Measurements from ENCODE around the gene TTC39A.
"Not testable (repeated sequence)": the region's sequence is repeated elsewhere in the genome, so short reads cannot be mapped to it uniquely, and the experiment has no call there.

- TF ChIP-seq, protein P1, sequence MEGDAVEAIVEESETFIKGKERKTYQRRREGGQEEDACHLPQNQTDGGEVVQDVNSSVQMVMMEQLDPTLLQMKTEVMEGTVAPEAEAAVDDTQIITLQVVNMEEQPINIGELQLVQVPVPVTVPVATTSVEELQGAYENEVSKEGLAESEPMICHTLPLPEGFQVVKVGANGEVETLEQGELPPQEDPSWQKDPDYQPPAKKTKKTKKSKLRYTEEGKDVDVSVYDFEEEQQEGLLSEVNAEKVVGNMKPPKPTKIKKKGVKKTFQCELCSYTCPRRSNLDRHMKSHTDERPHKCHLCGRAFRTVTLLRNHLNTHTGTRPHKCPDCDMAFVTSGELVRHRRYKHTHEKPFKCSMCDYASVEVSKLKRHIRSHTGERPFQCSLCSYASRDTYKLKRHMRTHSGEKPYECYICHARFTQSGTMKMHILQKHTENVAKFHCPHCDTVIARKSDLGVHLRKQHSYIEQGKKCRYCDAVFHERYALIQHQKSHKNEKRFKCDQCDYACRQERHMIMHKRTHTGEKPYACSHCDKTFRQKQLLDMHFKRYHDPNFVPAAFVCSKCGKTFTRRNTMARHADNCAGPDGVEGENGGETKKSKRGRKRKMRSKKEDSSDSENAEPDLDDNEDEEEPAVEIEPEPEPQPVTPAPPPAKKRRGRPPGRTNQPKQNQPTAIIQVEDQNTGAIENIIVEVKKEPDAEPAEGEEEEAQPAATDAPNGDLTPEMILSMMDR (IDR thresholded peaks at IDR 0.05; ENCODE audit: insufficient read depth, low read depth, low read length), result not testable (repeated sequence)
- not testable (repeated sequence) for TF ChIP-seq EZH2 (IDR thresholded peaks at IDR 0.05; ENCODE audit: insufficient read depth, low read length)
Observed at GRCh38 chr1:51325011-51325385, 5.4 kb downstream of the TTC39A start.
